ENCODE data around the gene CLCA4. TPM values are rescaled to one million over a fixed set of nuclear protein-coding genes. Genes with fewer than 3 reads are reported as not detected.

CLCA4 gene
- total RNA-seq, 1 donor, result not detected

DNA sequence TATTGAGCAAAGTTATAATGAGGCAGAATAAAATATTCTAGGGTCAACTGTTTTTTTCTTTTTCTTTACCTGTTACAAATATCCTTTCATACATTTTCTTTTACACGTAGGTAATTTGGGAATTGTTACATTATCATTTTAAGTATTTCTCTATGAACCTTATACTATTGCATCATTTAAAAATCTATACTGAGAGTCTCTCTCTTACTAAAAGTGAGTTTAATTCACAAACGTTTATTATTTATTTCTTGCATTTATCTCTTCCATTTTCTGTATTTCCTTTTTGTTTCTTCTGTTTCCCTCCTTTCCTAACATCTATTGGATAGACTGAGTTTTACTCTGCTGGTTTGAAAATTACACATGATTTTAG, 25.4 kb upstream of the CLCA4 start:
- no peaks in the 10 kb centered on the region for H3K4me1 ChIP-seq (ENCODE audit: insufficient read depth, low read length)
- no peaks in the 10 kb centered on the region for H3K36me3 ChIP-seq (ENCODE audit: insufficient read depth, low read length)
- no peaks in the 10 kb centered on the region for H4K20me1 ChIP-seq (ENCODE audit: insufficient read depth, low read length)
- H3K27ac ChIP-seq (ENCODE audit: low read depth, low read length), result no peak overlapping the region
- no peak overlapping the region for H3K4me2 ChIP-seq (ENCODE audit: insufficient read depth, low read length)
- no peak for DNase-seq (ENCODE audit: insufficient read length, low spot score, missing footprints)
- H3K9me3 ChIP-seq (ENCODE audit: low read depth, low read length), result no peaks in the 10 kb centered on the region
- no peak overlapping the region for H3K4me3 ChIP-seq (ENCODE audit: insufficient read depth, low read length)
- H3K27me3 ChIP-seq (ENCODE audit: insufficient read depth, low read length), result peaks cover 2% of the 10 kb centered on the region
- no peaks in the 10 kb centered on the region for H3K79me2 ChIP-seq (ENCODE audit: insufficient read depth, low read length)
- TF ChIP-seq, protein P1, sequence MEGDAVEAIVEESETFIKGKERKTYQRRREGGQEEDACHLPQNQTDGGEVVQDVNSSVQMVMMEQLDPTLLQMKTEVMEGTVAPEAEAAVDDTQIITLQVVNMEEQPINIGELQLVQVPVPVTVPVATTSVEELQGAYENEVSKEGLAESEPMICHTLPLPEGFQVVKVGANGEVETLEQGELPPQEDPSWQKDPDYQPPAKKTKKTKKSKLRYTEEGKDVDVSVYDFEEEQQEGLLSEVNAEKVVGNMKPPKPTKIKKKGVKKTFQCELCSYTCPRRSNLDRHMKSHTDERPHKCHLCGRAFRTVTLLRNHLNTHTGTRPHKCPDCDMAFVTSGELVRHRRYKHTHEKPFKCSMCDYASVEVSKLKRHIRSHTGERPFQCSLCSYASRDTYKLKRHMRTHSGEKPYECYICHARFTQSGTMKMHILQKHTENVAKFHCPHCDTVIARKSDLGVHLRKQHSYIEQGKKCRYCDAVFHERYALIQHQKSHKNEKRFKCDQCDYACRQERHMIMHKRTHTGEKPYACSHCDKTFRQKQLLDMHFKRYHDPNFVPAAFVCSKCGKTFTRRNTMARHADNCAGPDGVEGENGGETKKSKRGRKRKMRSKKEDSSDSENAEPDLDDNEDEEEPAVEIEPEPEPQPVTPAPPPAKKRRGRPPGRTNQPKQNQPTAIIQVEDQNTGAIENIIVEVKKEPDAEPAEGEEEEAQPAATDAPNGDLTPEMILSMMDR (IDR thresholded peaks at IDR 0.05; ENCODE audit: extremely low read depth, low read depth, low read length), result no peak
- no peak overlapping the region for H2AFZ ChIP-seq (ENCODE audit: low read length)

DNA sequence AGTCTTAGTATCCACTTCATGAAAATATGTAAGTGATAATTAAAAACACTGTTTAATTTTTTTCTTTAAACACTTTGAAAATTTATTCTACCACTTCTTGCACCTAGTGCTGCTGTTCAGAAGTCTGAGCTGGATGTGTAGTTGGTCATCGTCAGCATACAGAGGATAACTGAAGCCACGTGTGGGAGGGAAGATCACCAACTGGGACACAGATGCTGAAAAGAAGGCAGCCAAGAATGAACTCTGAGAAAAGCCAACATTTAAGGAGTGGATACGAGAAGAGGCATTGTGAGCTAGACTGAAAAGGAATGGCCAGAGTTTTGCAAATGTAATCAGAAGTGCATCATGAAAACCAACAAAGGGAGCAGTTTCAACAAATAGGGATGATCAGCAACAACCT, 24.6 kb upstream of the CLCA4 start:
- Histone ChIP-seq H3K4me2 (ENCODE audit: insufficient read depth, low read length) (no peak overlapping the region), H4K20me1 (ENCODE audit: insufficient read depth, low read length) (no peaks in the 10 kb centered on the region), H3K4me3 (ENCODE audit: insufficient read depth, low read length) (no peak overlapping the region), H3K36me3 (ENCODE audit: insufficient read depth, low read length) (no peaks in the 10 kb centered on the region), H3K79me2 (ENCODE audit: insufficient read depth, low read length) (no peaks in the 10 kb centered on the region), H3K27ac (ENCODE audit: low read depth, low read length) (no peak overlapping the region), H3K4me1 (ENCODE audit: insufficient read depth, low read length) (no peaks in the 10 kb centered on the region), H3K9me3 (ENCODE audit: low read depth, low read length) (no peaks in the 10 kb centered on the region), H2AFZ (ENCODE audit: low read length) (no peak overlapping the region), H3K27me3 (ENCODE audit: insufficient read depth, low read length) (peaks cover 2% of the 10 kb centered on the region)
- TF ChIP-seq, protein P1 (IDR thresholded peaks at IDR 0.05; ENCODE audit: extremely low read depth, low read depth, low read length), result no peak
- peak; percentile 59 for DNase-seq (ENCODE audit: insufficient read length, low spot score, missing footprints)

DNA sequence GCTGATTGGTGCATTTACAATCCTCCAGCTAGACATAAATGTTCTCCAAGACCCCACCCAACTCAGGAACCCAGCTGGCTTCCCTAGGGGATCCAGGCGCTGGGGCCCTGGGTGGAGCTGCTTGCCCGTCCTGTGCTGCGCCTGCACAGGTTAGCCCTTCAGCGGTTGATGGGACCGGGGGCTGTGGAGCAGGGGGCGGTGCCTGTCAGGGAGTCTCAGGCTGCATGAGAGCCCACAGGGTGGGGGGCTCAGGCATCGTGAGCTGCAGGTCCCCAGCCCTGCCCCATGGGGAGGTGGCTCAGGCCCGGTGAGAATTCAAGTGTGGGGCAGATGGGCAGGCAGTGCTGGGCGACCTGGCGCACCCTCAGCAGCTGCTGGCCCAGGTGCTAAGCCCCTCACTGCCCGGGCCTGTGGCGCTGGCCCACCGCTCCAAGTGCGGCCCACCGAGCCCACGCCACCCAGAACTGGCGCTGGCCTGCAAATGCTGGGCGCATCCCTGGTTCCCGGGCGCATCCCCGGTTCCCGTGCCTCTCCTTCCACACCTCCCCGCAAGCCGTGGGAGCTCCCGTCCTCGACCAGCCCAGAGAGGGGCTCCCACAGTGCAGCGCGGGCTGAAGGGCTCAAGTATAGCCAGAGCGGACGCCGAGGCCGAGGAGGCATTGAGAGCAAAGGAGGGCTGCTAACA, 23.1 kb upstream of the CLCA4 start:
- H3K27me3 ChIP-seq (ENCODE audit: insufficient read depth, low read length), result peaks cover 2% of the 10 kb centered on the region
- H2AFZ ChIP-seq (ENCODE audit: low read length), result no peak overlapping the region
- H3K36me3 ChIP-seq (ENCODE audit: insufficient read depth, low read length), result no peaks in the 10 kb centered on the region
- no peak overlapping the region for H3K27ac ChIP-seq (ENCODE audit: low read depth, low read length)
- no peaks in the 10 kb centered on the region for H4K20me1 ChIP-seq (ENCODE audit: insufficient read depth, low read length)
- H3K79me2 ChIP-seq (ENCODE audit: insufficient read depth, low read length), result no peaks in the 10 kb centered on the region
- DNase-seq (ENCODE audit: insufficient read length, low spot score, missing footprints), result no peak
- no peaks in the 10 kb centered on the region for H3K4me1 ChIP-seq (ENCODE audit: insufficient read depth, low read length)
- no peaks in the 10 kb centered on the region for H3K9me3 ChIP-seq (ENCODE audit: low read depth, low read length)
- no peak overlapping the region for H3K4me3 ChIP-seq (ENCODE audit: insufficient read depth, low read length)
- TF ChIP-seq, protein P1 (IDR thresholded peaks at IDR 0.05; ENCODE audit: extremely low read depth, low read depth, low read length), result no peak
- H3K4me2 ChIP-seq (ENCODE audit: insufficient read depth, low read length), result no peak overlapping the region

DNA sequence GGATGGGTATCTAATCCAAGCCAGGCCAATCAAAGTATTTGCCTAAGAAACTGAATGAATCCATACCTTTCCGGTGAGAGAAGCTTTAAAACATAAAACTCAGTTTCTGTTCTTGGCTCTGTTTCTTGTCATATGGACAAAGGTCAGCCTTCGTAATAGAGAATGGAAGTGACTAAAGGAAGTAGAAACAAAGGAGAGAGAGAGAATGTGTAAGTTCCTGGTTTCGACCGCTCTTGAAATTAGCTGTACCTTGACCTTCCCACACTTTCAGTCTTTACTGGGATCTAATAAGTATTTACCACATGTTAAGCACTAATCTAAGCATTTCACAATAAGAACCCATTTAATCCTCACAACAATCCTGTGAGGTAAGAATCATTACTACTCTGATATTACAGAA, 19.6 kb upstream of the CLCA4 start:
- no peak for DNase-seq (ENCODE audit: insufficient read length, low spot score, missing footprints)
- H3K27me3 ChIP-seq (ENCODE audit: insufficient read depth, low read length), result peaks cover 1% of the 10 kb centered on the region
- TF ChIP-seq, protein P1 (IDR thresholded peaks at IDR 0.05; ENCODE audit: extremely low read depth, low read depth, low read length), result no peak
- H3K36me3 ChIP-seq (ENCODE audit: insufficient read depth, low read length), result no peaks in the 10 kb centered on the region
- no peaks in the 10 kb centered on the region for H4K20me1 ChIP-seq (ENCODE audit: insufficient read depth, low read length)
- H3K27ac ChIP-seq (ENCODE audit: low read depth, low read length), result no peak overlapping the region
- H3K9me3 ChIP-seq (ENCODE audit: low read depth, low read length), result no peaks in the 10 kb centered on the region
- H2AFZ ChIP-seq (ENCODE audit: low read length), result no peak overlapping the region
- no peaks in the 10 kb centered on the region for H3K4me1 ChIP-seq (ENCODE audit: insufficient read depth, low read length)
- no peaks in the 10 kb centered on the region for H3K79me2 ChIP-seq (ENCODE audit: insufficient read depth, low read length)
- no peak overlapping the region for H3K4me2 ChIP-seq (ENCODE audit: insufficient read depth, low read length)
- no peak overlapping the region for H3K4me3 ChIP-seq (ENCODE audit: insufficient read depth, low read length)

All from osteoblast (primary cell).